HG03521 (cell line): ENCODE data around the gene FAM171A1.
"Not testable (repeated sequence)": the region's sequence is repeated elsewhere in the genome, so short reads cannot be mapped to it uniquely, and the experiment has no call there.

Experiments
- ATAC-seq: cut with Tn5 transposase; IDR thresholded peaks from one replicate; pipeline ENCODE4 v1.9.1; 2021; ENCODE audit warnings: mild to moderate bottlenecking, moderate library complexity; ENCODE audit not compliant: unreplicated experiment

The FAM171A1 gene

GRCh38 chr10:15346440-15347141 is 24.5 kb downstream of the FAM171A1 start:
- ATAC-seq: no peak

DNA sequence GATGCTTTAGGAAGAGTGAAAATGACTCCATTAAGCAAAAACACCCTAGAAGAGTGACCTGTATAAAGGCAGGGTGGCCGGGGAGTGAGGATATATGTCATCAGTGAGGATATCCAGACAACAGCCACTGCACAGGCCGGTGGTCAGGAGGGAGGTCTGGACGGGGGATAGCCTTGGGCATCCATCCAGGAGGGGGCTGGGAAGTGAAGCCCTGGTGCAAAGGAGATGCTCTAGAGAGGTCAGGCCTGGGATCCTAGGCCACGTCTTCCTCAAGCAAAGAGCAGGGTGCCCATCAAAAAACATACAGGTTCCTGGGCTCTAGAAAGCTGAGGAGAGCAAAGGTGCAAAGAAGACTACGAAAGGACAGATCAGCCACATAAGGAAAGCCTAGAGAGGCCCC is 25.6 kb downstream of the FAM171A1 start:
- no peak for ATAC-seq

GRCh38 chr10:15344876-15345285 is 26.2 kb downstream of the FAM171A1 start:
- no peak for ATAC-seq

DNA sequence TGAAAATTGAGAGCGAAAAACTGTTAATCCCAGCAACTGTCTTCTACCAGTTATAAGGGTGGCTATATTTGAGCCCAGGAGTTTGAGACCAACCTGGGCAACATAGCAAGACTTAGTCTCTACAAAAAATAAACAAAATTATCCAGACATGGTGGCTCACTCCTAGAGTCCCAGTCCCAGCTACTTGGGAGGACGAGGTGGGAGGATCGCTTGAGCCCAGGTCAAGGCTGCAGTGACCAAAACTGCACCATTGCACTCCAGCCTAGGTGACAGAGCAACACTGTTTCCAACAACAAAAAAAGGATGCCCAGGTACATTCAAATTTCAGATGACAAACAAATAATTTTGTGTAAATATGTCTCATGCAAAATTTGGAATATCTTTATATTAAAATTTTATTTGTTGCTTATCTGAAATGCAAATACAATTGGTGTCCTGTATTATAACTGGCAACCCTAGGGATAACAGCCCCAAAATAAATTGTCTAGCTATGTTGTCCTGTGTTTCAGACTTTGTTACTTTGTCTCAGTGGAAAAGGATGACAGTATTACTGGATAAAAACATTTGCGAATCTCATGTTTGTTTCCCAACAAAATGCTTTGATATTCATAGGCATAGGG is 26.7 kb downstream of the FAM171A1 start:
- no peak for ATAC-seq

GRCh38 chr10:15342970-15343369 is 28.1 kb downstream of the FAM171A1 start:
- ATAC-seq: no peak

- ATAC-seq: no peak
Observed at GRCh38 chr10:15341502-15342128, 29.5 kb downstream of the FAM171A1 start.

DNA sequence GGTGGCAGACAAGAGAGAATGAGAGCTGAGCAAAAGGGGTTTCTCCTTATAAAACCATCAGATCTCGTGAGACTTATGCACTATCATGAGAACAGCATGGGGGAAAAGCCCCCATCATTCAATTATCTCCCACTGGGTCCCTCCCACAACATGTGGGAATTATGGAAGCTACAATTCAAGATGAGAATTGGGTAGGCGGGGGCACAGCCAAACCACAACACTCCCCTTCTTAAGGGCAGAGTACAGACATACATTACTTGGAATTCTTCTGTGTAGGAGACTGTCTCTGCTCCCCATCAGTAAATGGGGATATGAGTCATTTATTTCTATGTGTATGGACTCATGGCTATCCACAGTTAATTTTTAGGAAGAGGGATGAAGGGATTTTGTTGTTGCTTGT is 31.2 kb downstream of the FAM171A1 start:
- ATAC-seq: no peak

GRCh38 chr10:15337441-15337923 is 33.6 kb downstream of the FAM171A1 start:
- ATAC-seq: not testable (repeated sequence)

- ATAC-seq: no peak
Observed at GRCh38 chr10:15336211-15336610, 34.9 kb downstream of the FAM171A1 start.

- no peak for ATAC-seq
Observed at GRCh38 chr10:15335508-15335907, 35.6 kb downstream of the FAM171A1 start.

DNA sequence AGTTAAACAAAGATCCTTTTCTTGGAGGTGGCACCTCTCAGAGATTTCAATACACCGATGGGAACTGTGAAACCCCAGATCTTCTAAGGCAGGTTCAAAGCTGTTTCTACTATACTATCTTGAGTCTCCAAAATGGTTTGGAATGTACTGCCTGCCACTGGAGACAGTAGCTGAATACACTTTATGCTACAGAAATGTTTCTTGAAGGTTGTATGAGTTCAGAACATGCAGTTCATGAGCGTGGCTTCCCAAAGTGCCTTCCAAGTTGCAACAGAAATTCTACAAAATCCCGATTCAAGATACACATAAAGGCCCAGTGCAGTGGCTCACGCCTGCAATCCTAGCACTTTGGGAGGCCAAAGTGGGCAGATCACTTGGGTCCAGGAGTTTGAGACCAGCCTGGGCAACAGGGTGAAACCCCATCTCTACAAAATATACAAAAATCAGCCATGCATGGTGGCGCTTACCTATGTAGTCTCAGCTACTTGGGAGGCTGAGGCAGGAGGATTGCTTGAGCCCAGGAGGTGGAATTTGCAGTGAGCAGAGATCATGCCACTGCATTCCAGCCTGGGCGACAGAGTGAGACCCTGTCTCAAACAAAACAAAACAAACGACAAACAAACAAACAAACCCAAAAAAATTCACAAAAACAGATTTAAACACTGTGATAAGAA is 36.3 kb downstream of the FAM171A1 start:
- ATAC-seq: no peak

GRCh38 chr10:15333909-15334649 is 37.0 kb downstream of the FAM171A1 start:
- no peak for ATAC-seq

- not testable (repeated sequence) for ATAC-seq
Observed at GRCh38 chr10:15333181-15333580, 37.9 kb downstream of the FAM171A1 start.

- no peak for ATAC-seq
Observed at GRCh38 chr10:15331461-15331860, 39.6 kb downstream of the FAM171A1 start.

DNA sequence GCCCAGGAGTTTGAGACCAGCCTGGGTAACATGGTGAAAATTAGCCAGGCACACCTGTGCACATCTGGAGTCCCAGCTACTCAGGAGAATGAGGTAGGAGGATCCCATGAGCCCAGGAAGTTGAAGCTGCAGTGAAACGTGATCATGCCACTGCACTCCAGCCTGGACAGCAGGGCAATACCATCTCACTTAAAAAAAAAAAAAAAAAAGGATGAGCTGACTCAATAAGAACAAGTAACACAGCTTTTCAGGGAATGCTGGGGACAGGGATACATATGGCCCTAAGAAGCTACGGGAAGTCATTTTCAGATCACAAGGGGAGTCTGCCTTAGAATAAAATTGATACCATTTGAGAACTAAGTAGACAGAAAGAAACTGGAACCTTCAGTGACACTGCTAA is 41.7 kb downstream of the FAM171A1 start:
- ATAC-seq: no peak

GRCh38 chr10:15325944-15326284 is 45.2 kb downstream of the FAM171A1 start:
- ATAC-seq: no peak

DNA sequence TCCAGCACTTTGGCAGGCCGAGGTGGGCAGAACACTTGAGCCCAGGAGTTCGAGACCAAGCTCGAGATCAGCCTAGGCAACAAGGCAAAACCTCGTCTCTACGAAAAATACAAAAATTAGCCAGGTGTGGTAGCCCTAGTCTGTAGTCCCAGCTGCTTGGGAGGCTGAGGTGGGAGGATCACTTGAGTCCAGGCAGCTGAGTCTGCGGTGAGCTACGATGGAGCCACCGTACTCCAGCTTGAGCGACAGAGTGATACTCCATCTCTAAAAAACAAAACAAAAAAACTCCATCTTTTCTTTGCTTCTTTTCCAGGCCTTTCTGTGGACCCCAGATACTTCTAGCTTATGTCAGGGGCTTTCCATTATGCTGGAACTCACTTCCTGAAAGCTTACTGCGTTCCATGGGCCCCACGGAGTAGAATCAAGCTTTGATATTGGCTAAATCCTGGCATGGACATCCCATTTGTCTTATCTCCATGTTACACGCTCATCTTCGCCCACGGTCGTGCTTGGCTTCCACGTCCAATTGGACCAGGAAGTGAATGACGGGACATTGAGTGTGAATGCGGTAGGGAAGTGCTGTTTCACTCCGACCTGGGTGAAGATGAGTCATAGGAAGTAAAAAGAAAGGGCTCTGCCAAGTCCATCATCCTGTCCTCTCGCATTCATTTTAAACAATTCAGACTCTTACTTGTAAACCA is 45.7 kb downstream of the FAM171A1 start:
- ATAC-seq: no peak

- ATAC-seq: no peak
Observed at GRCh38 chr10:15324611-15325010, 46.5 kb downstream of the FAM171A1 start.

- ATAC-seq: no peak
Observed at GRCh38 chr10:15324113-15324512, 47.0 kb downstream of the FAM171A1 start.

DNA sequence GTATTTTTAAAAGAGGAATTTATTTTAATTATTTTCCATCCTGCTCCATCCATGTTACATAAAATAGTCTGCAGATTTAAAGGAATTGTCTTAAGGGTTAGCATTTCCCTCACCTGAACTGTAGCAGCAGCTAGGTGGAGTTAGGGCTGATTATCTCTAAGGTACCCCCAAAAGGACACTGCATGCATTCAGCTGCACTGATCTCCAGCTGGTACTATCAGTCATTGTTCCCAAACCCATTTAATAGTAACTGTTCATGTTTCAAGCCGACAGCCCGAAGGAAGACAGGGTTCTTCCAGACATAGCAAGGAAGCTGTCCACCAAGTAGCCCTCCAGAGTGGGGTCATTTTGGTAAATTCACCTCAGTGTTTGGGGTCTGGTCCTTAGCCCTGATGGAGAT is 48.7 kb downstream of the FAM171A1 start:
- ATAC-seq: no peak
